ENCODE data around the gene GSDME. TPM values are rescaled to one million over a fixed set of nuclear protein-coding genes. Genes with fewer than 3 reads are reported as not detected.

Gene GSDME
- total RNA-seq, 3 donors from 2014 or later = 12.3 to 33.5 (median 15.1) TPM

DNA sequence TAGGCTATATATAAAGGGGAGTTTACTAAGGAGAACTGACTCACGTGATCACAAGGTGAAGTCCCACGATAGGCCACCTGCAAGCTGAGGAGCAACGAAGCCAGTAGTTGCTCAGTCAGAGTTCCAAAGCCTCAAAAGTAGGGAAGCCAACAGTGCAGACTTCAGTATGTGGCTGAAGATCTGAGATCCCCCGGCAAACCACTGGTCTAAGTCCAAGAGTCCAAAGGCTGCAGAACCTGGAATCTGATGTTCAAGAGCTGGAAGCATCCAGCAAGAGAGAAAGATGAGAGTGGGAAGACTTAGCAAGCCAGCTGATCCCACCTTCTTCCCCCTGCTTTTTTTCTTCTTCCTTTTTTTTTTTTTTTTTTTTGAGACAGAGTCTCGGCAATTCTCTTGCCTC, 27.0 kb upstream of the GSDME start:
- Histone ChIP-seq H3K4me3 (no peak overlapping the region), H3K4me1 (no peaks in the 10 kb centered on the region), H3K36me3 (no peaks in the 10 kb centered on the region), H3K27ac (no peak overlapping the region), H3K27me3 (no peaks in the 10 kb centered on the region), H3K9me3 (no peaks in the 10 kb centered on the region)
- no peak for TF ChIP-seq POLR2A (IDR thresholded peaks at IDR 0.05)
- TF ChIP-seq, protein P1, sequence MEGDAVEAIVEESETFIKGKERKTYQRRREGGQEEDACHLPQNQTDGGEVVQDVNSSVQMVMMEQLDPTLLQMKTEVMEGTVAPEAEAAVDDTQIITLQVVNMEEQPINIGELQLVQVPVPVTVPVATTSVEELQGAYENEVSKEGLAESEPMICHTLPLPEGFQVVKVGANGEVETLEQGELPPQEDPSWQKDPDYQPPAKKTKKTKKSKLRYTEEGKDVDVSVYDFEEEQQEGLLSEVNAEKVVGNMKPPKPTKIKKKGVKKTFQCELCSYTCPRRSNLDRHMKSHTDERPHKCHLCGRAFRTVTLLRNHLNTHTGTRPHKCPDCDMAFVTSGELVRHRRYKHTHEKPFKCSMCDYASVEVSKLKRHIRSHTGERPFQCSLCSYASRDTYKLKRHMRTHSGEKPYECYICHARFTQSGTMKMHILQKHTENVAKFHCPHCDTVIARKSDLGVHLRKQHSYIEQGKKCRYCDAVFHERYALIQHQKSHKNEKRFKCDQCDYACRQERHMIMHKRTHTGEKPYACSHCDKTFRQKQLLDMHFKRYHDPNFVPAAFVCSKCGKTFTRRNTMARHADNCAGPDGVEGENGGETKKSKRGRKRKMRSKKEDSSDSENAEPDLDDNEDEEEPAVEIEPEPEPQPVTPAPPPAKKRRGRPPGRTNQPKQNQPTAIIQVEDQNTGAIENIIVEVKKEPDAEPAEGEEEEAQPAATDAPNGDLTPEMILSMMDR (IDR thresholded peaks at IDR 0.05) = no peak
- no peak for TF ChIP-seq POLR2AphosphoS5 (IDR thresholded peaks at IDR 0.05)
- intact Hi-C loops (cut with DNase I; ENCODE audit: low total_unique reads) = no loop called here
- no peak for DNase-seq (ENCODE audit: low spot score in 2 of 2)

DNA sequence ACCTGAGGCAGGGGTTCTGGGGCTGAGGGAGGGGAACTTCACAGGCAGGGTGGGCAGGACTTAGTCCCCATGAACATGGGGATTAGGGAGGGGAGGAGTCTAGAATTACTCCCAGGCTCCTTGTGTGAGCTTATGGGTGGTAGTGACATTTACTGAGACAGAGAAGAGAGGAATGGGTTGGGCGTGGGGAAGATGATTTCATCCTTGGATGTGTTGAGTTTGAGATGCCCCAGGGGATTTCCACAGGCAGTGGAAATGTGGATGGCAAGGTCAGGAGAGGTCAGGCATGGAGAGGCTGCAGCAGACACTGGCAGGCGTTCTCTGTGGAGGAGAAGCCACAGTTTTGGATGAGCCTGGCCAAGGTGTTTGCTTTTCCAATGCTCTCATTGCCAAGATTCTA, 26.4 kb upstream of the GSDME start:
- H3K36me3 ChIP-seq = no peaks in the 10 kb centered on the region
- TF ChIP-seq POLR2AphosphoS5 (IDR thresholded peaks at IDR 0.05) (no peak), POLR2A (IDR thresholded peaks at IDR 0.05) (no peak)
- TF ChIP-seq, protein P1 (IDR thresholded peaks at IDR 0.05) = no peak

DNA sequence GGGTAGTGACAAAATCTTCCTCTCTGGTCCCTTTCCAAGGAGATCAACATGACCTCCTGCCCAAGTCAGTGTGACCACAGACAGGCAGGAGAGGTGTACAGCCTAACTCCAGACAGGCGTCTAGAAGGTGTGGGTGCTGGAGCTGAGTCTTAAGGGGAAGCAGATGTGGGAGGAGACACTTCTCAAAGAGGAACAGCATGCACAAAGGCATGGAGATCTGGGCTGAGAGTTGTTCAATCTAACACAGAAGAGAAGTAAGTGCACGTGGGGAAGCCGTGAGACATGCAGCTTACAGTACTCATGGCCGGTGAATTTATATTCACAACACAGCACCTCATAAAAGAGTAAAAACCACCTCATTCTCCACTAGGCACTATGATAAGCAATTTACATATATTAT, 23.8 kb upstream of the GSDME start:
- Histone ChIP-seq H3K36me3 (no peaks in the 10 kb centered on the region), H3K4me3 (no peak overlapping the region), H3K9me3 (no peaks in the 10 kb centered on the region), H3K27ac (no peak overlapping the region), H3K4me1 (no peaks in the 10 kb centered on the region), H3K27me3 (no peaks in the 10 kb centered on the region)
- DNase-seq (ENCODE audit: low spot score in 2 of 2) = no peak
- intact Hi-C loops (cut with DNase I; ENCODE audit: low total_unique reads) = no loop called here
- no peak for TF ChIP-seq POLR2AphosphoS5 (IDR thresholded peaks at IDR 0.05)
- no peak for TF ChIP-seq POLR2A (IDR thresholded peaks at IDR 0.05)
- TF ChIP-seq, protein P1 (IDR thresholded peaks at IDR 0.05) = no peak

More for the DNA sequence above, 26.4 kb upstream of the GSDME start:
- Histone ChIP-seq H3K27me3 (no peaks in the 10 kb centered on the region), H3K9me3 (no peaks in the 10 kb centered on the region), H3K27ac (no peak overlapping the region), H3K4me1 (no peaks in the 10 kb centered on the region), H3K4me3 (no peak overlapping the region)
- intact Hi-C loops (cut with DNase I; ENCODE audit: low total_unique reads) = loop anchor here (2.0 kb wide), 1 partner anchor 59 kb away; no protein-coding TSS in a partner anchor
- DNase-seq (ENCODE audit: low spot score in 2 of 2) = no peak

DNA sequence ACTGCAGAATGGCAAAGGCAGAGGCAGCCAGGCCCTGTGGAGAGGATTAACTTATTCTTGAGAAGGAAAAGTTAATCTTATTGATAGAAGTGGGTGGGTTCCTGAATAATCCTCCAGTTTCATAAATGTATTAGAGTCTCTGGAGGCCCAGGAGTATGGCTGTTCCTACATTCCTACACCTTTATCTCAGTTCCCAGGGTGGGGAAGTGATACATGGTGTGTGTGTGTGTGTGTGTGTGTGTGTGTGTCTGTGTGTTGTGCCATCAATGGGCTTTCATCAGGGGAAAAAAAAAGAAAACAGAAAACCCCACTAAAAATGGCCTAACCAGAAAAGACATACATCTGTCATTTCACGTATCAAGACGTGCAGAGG, 22.0 kb upstream of the GSDME start:
- Histone ChIP-seq H3K27ac (peak overlapping the region in 1 of 2 donors; percentile 66), H3K4me1 (no peaks in the 10 kb centered on the region), H3K27me3 (no peaks in the 10 kb centered on the region), H3K9me3 (no peaks in the 10 kb centered on the region), H3K4me3 (no peak overlapping the region), H3K36me3 (no peaks in the 10 kb centered on the region)
- DNase-seq (ENCODE audit: low spot score in 2 of 2) = no peak
- intact Hi-C loops (cut with DNase I; ENCODE audit: low total_unique reads) = no loop called here
- TF ChIP-seq POLR2AphosphoS5 (IDR thresholded peaks at IDR 0.05) = no peak
- TF ChIP-seq, protein P1 (IDR thresholded peaks at IDR 0.05) = no peak
- no peak for TF ChIP-seq POLR2A (IDR thresholded peaks at IDR 0.05)

DNA sequence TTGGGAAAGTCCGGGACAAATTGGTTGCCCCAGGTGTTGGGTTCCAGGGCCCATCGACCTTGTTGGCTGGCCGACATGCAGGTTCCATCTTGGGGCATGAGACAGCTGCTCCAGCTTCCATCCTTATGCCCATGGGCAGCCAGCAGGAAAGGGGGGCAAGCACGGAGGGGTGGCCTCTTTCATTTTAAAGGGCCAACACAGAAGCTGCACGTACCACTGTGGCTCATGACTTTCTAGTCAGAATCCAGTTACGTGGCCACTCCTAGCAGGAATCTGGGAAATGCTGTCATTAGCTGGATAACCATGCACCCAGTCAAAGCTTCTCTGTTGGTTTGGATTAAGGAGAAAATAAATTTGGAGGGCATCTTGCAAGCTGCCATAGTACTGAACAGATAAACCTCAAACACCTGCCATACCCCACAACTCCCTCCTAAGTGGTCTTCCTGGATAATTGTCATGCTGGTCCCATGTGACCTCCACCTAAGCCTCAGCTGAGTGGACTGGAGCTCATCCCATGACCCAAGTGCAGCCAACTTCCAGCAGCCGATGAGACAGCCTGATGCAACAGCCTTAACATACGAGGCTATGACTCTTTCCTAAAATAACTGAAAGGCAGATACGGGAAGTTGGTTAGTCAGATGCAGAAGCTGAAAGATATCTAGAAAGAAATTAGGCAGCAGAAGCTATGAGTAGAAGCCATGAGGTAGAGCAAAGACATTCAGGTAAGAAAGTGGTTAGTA, 21.4 kb upstream of the GSDME start:
- Histone ChIP-seq H3K4me1 (no peaks in the 10 kb centered on the region), H3K27ac (peak overlapping the region in 1 of 2 donors; percentile 71), H3K27me3 (no peaks in the 10 kb centered on the region), H3K9me3 (no peaks in the 10 kb centered on the region), H3K36me3 (no peaks in the 10 kb centered on the region), H3K4me3 (no peak overlapping the region)
- peak in 1 of 2 donors; percentile 26 for DNase-seq (ENCODE audit: low spot score in 2 of 2)
- intact Hi-C loops (cut with DNase I; ENCODE audit: low total_unique reads) = no loop called here
- TF ChIP-seq POLR2A (IDR thresholded peaks at IDR 0.05) = no peak
- peak in 1 of 3 donors; percentile 67 for TF ChIP-seq POLR2AphosphoS5 (IDR thresholded peaks at IDR 0.05)
